K562 (cell line): ENCODE measurements around the gene HIPK2. TPM values are rescaled to one million over a fixed set of nuclear protein-coding genes. Genes with fewer than 3 reads are reported as not detected.

ENCODE experiments used
- ATF3 ChIP-seq, 2 experiments: fragments of 450-650 bp in 1 of 2; sonication (generic) in 1 of 2; formaldehyde crosslinking in 1 of 2; IDR thresholded peaks in 1 of 2; conservative IDR thresholded peaks in 1 of 2; 2 replicates each; pipeline versions ENCODE4 v1.6.1 to v1.8.1; 2016 to 2023; ENCODE audit warnings: mild to moderate bottlenecking in 2 of 2, moderate library complexity in 2 of 2, inconsistent platforms in 1 of 2, missing genetic modification reagents in 1 of 2
- ATF7 ChIP-seq: fragments of 450-650 bp; IDR thresholded peaks from 2 replicates; pipeline ENCODE4 v1.7.1; 2014; ENCODE audit warnings: mild to moderate bottlenecking, moderate library complexity
- DNMT1 ChIP-seq: fragments of 450-650 bp; IDR thresholded peaks from 2 replicates; pipeline ENCODE4 v1.6.1; 2016; ENCODE audit warnings: antibody characterized with exemption, mild to moderate bottlenecking
- HDGF ChIP-seq: fragments of 450-650 bp; IDR thresholded peaks from 2 replicates; pipeline ENCODE4 v1.6.1; 2016
- IRF1 ChIP-seq: sonication (generic); formaldehyde crosslinking; IDR thresholded peaks from 2 replicates; pipeline ENCODE4 v1.8.0; 2022; ENCODE audit warnings: missing genetic modification reagents, mild to moderate bottlenecking, borderline replicate concordance
- MITF ChIP-seq: IDR thresholded peaks from 2 replicates; pipeline ENCODE4 v1.6.1; 2014; ENCODE audit warnings: antibody characterized with exemption
- MLX ChIP-seq, 2 experiments: fragments of 450-650 bp in 1 of 2; sonication (generic) in 1 of 2; formaldehyde crosslinking; conservative IDR thresholded peaks; 2 replicates each; pipeline versions ENCODE4 v1.4.0 to v1.8.1; 2020 to 2022; ENCODE audit warnings: mild to moderate bottlenecking in 1 of 2, missing genetic modification reagents in 1 of 2
- MTF1 ChIP-seq: fragments of 250-450 bp; sonication (Bioruptor Pico); IDR thresholded peaks from 2 replicates; pipeline ENCODE4 v1.9.0; 2021; ENCODE audit warnings: moderate library complexity, mild to moderate bottlenecking, inconsistent platforms, borderline replicate concordance
- NCOA2 ChIP-seq, 2 experiments: fragments of 450-650 bp; IDR thresholded peaks; 2 replicates each; pipeline ENCODE4 v1.6.1; 2018; ENCODE audit warnings: mild to moderate bottlenecking in 2 of 2, moderate library complexity in 1 of 2; ENCODE audit not compliant: partially characterized antibody in 2 of 2
- POLR3A ChIP-seq: IDR thresholded peaks from 2 replicates; pipeline ENCODE4 v1.6.1; 2011; ENCODE audit warnings: borderline replicate concordance, mild to moderate bottlenecking, moderate library complexity; ENCODE audit not compliant: insufficient read length, insufficient read depth; ENCODE audit errors: extremely low read depth
- SMARCC2 ChIP-seq: fragments of 450-650 bp; IDR thresholded peaks from 2 replicates; pipeline ENCODE4 v1.6.1; 2017; ENCODE audit warnings: antibody characterized with exemption, moderate library complexity, mild to moderate bottlenecking, low read depth
- SMC3 ChIP-seq: conservative IDR thresholded peaks from 2 replicates; pipeline ENCODE4 v1.6.1; 2011; ENCODE audit warnings: low read depth, low read length, improper control_type of control experiment; ENCODE audit not compliant: insufficient read depth
- STAG1 ChIP-seq: sonication (generic); formaldehyde crosslinking; IDR thresholded peaks from 2 replicates; pipeline ENCODE4 v1.5.0; 2020; ENCODE audit warnings: missing genetic modification reagents, borderline replicate concordance
- THRAP3 ChIP-seq: fragments of 450-650 bp; IDR thresholded peaks from 2 replicates; pipeline ENCODE4 v1.6.1; 2016; ENCODE audit warnings: mild to moderate bottlenecking, inconsistent platforms, borderline replicate concordance
- USF2 ChIP-seq: sonication (generic); formaldehyde crosslinking; IDR thresholded peaks from 2 replicates; pipeline ENCODE4 v1.5.0; 2020; ENCODE audit warnings: missing genetic modification reagents
- ZBED1 ChIP-seq: IDR thresholded peaks from 2 replicates; pipeline ENCODE4 v1.6.1; 2014
- ZBTB33 ChIP-seq: sonication (generic); formaldehyde crosslinking; IDR thresholded peaks from 2 replicates; pipeline ENCODE4 v1.8.1; 2023; ENCODE audit warnings: mild to moderate bottlenecking, missing genetic modification reagents
- ZNF639 ChIP-seq, 2 experiments: fragments of 200-800 bp in 1 of 2; sonication (Bioruptor generic) in 1 of 2; sonication (generic) in 1 of 2; formaldehyde crosslinking in 1 of 2; IDR thresholded peaks in 1 of 2; conservative IDR thresholded peaks in 1 of 2; 2 replicates each; pipeline versions ENCODE4 v1.5.0 to v1.6.1; 2016 to 2020; ENCODE audit warnings: missing compliant biosample characterization in 1 of 2, missing genetic modification characterization in 1 of 2, missing genetic modification reagents in 1 of 2
- polyA plus RNA-seq, 8 experiments: library from polyadenylated mRNA; depleted of rRNA in 4 of 8; stranded (reverse) in 5 of 8; unstranded in 3 of 8; fragments of >200 nt; fragmentation: Nextera tagmentation in 2 of 8; fragmentation: Illumina TruSeq in 1 of 8; extraction: Ambion mirVana in 2 of 8; extraction: Trizol in 1 of 8; gene quantifications; 2 replicates each; pipeline versions ENCODE4 v1.2.1 to v1.2.3, GENCODE V29; 2011 to 2014; ENCODE audit warnings: inconsistent platforms in 1 of 8, missing spikeins in 1 of 8
- total RNA-seq, 7 experiments: library from RNA; depleted of rRNA in 6 of 7; stranded (reverse); fragments of >200 nt in 6 of 7; fragmentation: Illumina TruSeq in 2 of 7; extraction: Trizol in 2 of 7; gene quantifications; 2 replicates each; pipeline versions ENCODE4 v1.2.1 to v1.2.3, GENCODE V29; 2011 to 2021; ENCODE audit warnings: low replicate concordance in 1 of 7

The HIPK2 gene
- total and polyA plus RNA-seq, 9 of the 15 experiments (the other 6 are each of a cell fraction or from before 2014, with no cell fraction given) = 0.69 to 19.8 (median 5.1) TPM

GRCh38 chr7:139776486-139777132, 1.2 kb downstream of the HIPK2 start (continued):
- no peak for TF ChIP-seq ZNF639 (CRISPR knock-in tag; conservative IDR thresholded peaks at IDR 0.05 in 1 of 2, IDR thresholded peaks at IDR 0.05 in 1 of 2)
- no peak for TF ChIP-seq NCOA2 (IDR thresholded peaks at IDR 0.05; ENCODE audit: partially characterized antibody in 2 of 2)
- TF ChIP-seq USF2 (CRISPR knock-in tag) = no peak
- no peak for TF ChIP-seq ATF7
- no peak for TF ChIP-seq ZBED1
- TF ChIP-seq SMC3 = no peak
- TF ChIP-seq MITF = no peak
- no peak for TF ChIP-seq HDGF
- TF ChIP-seq IRF1 = no peak
- TF ChIP-seq ZBTB33 = no peak
- TF ChIP-seq THRAP3 = no peak
- no peak for TF ChIP-seq DNMT1
- TF ChIP-seq STAG1 (CRISPR knock-in tag) = no peak
- no peak for TF ChIP-seq ATF3 (IDR thresholded peaks at IDR 0.05)
- TF ChIP-seq ATF3 (CRISPR knock-in tag; conservative IDR thresholded peaks at IDR 0.05) = 0 out of 2 replicates have a peak, but pooled peaks have one; percentile 13
- TF ChIP-seq SMARCC2 = peak; percentile 41; the same call in 1 of the 2 replicates
- TF ChIP-seq MLX (CRISPR knock-in tag; conservative IDR thresholded peaks at IDR 0.05) = no peak
- no peak for TF ChIP-seq MTF1
- TF ChIP-seq POLR3A = no peak
